ENCODE data around the gene TENM4. TPM values are rescaled to one million over a fixed set of nuclear protein-coding genes. Genes with fewer than 3 reads are reported as not detected.

TENM4 gene
- total RNA-seq, 1 donor from 2014 or later, result 5.1 TPM

- Histone ChIP-seq H3K27me3 (no peaks in the 10 kb centered on the region), H3K79me2 (ENCODE audit: low read depth) (no peaks in the 10 kb centered on the region)
- H3K27me3 Mint-ChIP-seq (ENCODE audit: insufficient read depth, low read depth), result peaks cover 5% of the 10 kb centered on the region
Measured at GRCh38 chr11:78672850-78673620, 767.8 kb downstream of the TENM4 start.

GRCh38 chr11:78669249-78669648 lies 771.6 kb downstream of the TENM4 start:
- peaks cover 4% of the 10 kb centered on the region for H3K27me3 Mint-ChIP-seq (ENCODE audit: insufficient read depth, low read depth)
- Histone ChIP-seq H4K20me1 (ENCODE audit: low read depth) (no peaks in the 10 kb centered on the region), H3K9ac (no peak overlapping the region), H3K4me1 (peaks cover 3% of the 10 kb centered on the region), H3K27ac (no peak overlapping the region), H3K4me2 (no peak overlapping the region), H3K9me3 (ENCODE audit: low read depth) (no peaks in the 10 kb centered on the region), H3F3A (ENCODE audit: low read depth) (no peaks in the 10 kb centered on the region), H3K36me3 (peaks cover 3% of the 10 kb centered on the region), H3K27me3 (no peaks in the 10 kb centered on the region), H2AFZ (replicated peaks) (no peak overlapping the region), H3K4me3 (no peak overlapping the region), H3K79me2 (ENCODE audit: low read depth) (no peaks in the 10 kb centered on the region)
- H3K36me3 Mint-ChIP-seq, result peaks cover 64% of the 10 kb centered on the region
- TF ChIP-seq CTCF (IDR thresholded peaks at IDR 0.05), result no peak
- no peak for TF ChIP-seq EZH2 (IDR thresholded peaks at IDR 0.05)
- TF ChIP-seq EZH2phosphoT487 (IDR thresholded peaks at IDR 0.05), result no peak
- H3K27ac Mint-ChIP-seq, result no peak overlapping the region
- H3K4me3 Mint-ChIP-seq, result no peak overlapping the region
- DNase-seq (ENCODE audit: low spot score), result no peak
- H3K9me3 Mint-ChIP-seq, result no peaks in the 10 kb centered on the region
- H3K4me1 Mint-ChIP-seq, result no peaks in the 10 kb centered on the region

More at GRCh38 chr11:78672850-78673620, 767.8 kb downstream of the TENM4 start:
- H3K9ac ChIP-seq, result no peak overlapping the region
- DNase-seq (ENCODE audit: low spot score), result no peak
- no peaks in the 10 kb centered on the region for H3K9me3 ChIP-seq (ENCODE audit: low read depth)
- H3K4me1 ChIP-seq, result no peaks in the 10 kb centered on the region
- peaks cover 9% of the 10 kb centered on the region for H3K4me1 Mint-ChIP-seq
- no peak overlapping the region for H2AFZ ChIP-seq (replicated peaks)
- TF ChIP-seq EZH2phosphoT487 (IDR thresholded peaks at IDR 0.05), result no peak
- TF ChIP-seq CTCF (IDR thresholded peaks at IDR 0.05), result no peak
- no peak for TF ChIP-seq EZH2 (IDR thresholded peaks at IDR 0.05)
- H3F3A ChIP-seq (ENCODE audit: low read depth), result no peaks in the 10 kb centered on the region
- H3K4me2 ChIP-seq, result no peak overlapping the region
- no peaks in the 10 kb centered on the region for H3K36me3 ChIP-seq
- no peak overlapping the region for H3K4me3 ChIP-seq
- no peaks in the 10 kb centered on the region for H3K9me3 Mint-ChIP-seq
- peaks cover 36% of the 10 kb centered on the region for H3K36me3 Mint-ChIP-seq
- no peaks in the 10 kb centered on the region for H4K20me1 ChIP-seq (ENCODE audit: low read depth)
- no peak overlapping the region for H3K4me3 Mint-ChIP-seq
- H3K27ac ChIP-seq, result no peak overlapping the region
- H3K27ac Mint-ChIP-seq, result peak overlapping the region; percentile 38

DNA sequence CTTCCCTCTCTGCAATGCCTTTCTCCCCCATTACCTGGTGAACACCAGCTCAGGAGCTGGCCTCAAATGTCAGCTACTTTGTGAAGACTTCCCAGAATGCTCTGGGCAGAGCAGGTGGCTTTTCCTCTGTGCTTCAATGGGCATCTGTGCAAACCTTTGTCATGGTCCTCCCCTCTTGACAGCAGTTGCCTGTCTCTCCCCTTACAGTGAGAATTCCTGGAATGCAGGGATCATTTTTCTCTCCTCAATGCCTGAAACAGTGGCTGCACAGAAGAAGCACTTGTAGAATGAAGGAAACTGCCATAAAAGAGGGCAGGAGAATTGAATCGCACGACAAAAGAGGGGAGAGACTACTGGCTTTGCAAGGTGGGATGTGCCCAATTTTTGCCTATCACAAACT lies 773.4 kb downstream of the TENM4 start:
- no peaks in the 10 kb centered on the region for H4K20me1 ChIP-seq (ENCODE audit: low read depth)
- Mint-ChIP-seq H3K27ac (no peak overlapping the region), H3K36me3 (peaks cover 75% of the 10 kb centered on the region)

More for the DNA sequence above, 773.4 kb downstream of the TENM4 start:
- no peak overlapping the region for H3K4me2 ChIP-seq
- no peak overlapping the region for H3K4me3 ChIP-seq
- H3K27me3 ChIP-seq, result no peaks in the 10 kb centered on the region
- Mint-ChIP-seq H3K27me3 (ENCODE audit: insufficient read depth, low read depth) (peaks cover 4% of the 10 kb centered on the region), H3K4me1 (peaks cover 4% of the 10 kb centered on the region), H3K4me3 (no peak overlapping the region), H3K9me3 (no peaks in the 10 kb centered on the region)
- no peaks in the 10 kb centered on the region for H3K79me2 ChIP-seq (ENCODE audit: low read depth)
- H3F3A ChIP-seq (ENCODE audit: low read depth), result no peaks in the 10 kb centered on the region
- no peak for DNase-seq (ENCODE audit: low spot score)
- no peaks in the 10 kb centered on the region for H3K9me3 ChIP-seq (ENCODE audit: low read depth)
- no peak overlapping the region for H3K9ac ChIP-seq
- no peak overlapping the region for H3K27ac ChIP-seq
- peaks cover 3% of the 10 kb centered on the region for H3K36me3 ChIP-seq
- no peak overlapping the region for H2AFZ ChIP-seq (replicated peaks)
- H3K4me1 ChIP-seq, result peaks cover 3% of the 10 kb centered on the region
- TF ChIP-seq CTCF (IDR thresholded peaks at IDR 0.05) (no peak), EZH2 (IDR thresholded peaks at IDR 0.05) (no peak), EZH2phosphoT487 (IDR thresholded peaks at IDR 0.05) (no peak)

All from neural progenitor cell (in vitro differentiated cells).